ENCODE measurements around the gene PCDH9.

PCDH9 gene

DNA sequence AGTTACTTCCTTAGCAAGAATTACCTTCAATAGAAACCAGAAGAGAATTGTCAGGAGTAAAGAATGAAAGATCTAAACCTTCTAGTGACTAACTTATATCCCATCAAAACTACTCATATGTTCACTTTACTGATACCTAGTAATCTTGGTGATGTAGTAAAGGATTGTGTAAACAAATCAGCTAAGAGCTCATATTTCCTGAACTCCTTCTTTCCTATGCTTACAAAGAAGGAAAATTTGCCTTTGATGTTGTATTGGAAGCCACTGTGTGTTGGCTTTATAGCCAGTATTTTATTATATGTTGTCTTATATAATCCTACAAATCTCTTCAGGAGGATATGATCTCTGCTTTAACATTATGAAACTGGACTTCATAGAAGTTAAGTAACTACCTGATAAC lies 671.0 kb downstream of the PCDH9 start:
- H3K4me3 ChIP-seq (ENCODE audit: low read length, poor library complexity, severe bottlenecking): no peak overlapping the region
- TF ChIP-seq EZH2phosphoT487 (IDR thresholded peaks at IDR 0.05; ENCODE audit: borderline replicate concordance): no peak
- TF ChIP-seq, protein P1, sequence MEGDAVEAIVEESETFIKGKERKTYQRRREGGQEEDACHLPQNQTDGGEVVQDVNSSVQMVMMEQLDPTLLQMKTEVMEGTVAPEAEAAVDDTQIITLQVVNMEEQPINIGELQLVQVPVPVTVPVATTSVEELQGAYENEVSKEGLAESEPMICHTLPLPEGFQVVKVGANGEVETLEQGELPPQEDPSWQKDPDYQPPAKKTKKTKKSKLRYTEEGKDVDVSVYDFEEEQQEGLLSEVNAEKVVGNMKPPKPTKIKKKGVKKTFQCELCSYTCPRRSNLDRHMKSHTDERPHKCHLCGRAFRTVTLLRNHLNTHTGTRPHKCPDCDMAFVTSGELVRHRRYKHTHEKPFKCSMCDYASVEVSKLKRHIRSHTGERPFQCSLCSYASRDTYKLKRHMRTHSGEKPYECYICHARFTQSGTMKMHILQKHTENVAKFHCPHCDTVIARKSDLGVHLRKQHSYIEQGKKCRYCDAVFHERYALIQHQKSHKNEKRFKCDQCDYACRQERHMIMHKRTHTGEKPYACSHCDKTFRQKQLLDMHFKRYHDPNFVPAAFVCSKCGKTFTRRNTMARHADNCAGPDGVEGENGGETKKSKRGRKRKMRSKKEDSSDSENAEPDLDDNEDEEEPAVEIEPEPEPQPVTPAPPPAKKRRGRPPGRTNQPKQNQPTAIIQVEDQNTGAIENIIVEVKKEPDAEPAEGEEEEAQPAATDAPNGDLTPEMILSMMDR (conservative IDR thresholded peaks at IDR 0.05; ENCODE audit: low read length): no peak
- H3K9me2 ChIP-seq (replicated peaks; ENCODE audit: low read depth, low read length): no peaks in the 10 kb centered on the region
- H3K9ac ChIP-seq (ENCODE audit: low read depth, low read length, poor library complexity, severe bottlenecking): no peak overlapping the region
- no peaks in the 10 kb centered on the region for H3F3A ChIP-seq (ENCODE audit: low read depth)
- no peaks in the 10 kb centered on the region for H3K36me3 ChIP-seq (ENCODE audit: insufficient read depth, low read length)
- no peak overlapping the region for H3K4me2 ChIP-seq (ENCODE audit: low read depth, low read length, poor library complexity, severe bottlenecking)
- no peaks in the 10 kb centered on the region for H3K79me2 ChIP-seq (ENCODE audit: insufficient read depth, low read length)
- no peaks in the 10 kb centered on the region for H3K4me1 ChIP-seq (ENCODE audit: insufficient read depth, low read length, poor library complexity, severe bottlenecking)
- no peak overlapping the region for H2AFZ ChIP-seq (ENCODE audit: low read length)
- no peaks in the 10 kb centered on the region for H4K20me1 ChIP-seq (ENCODE audit: insufficient read depth, low read length, poor library complexity, severe bottlenecking)
- no peaks in the 10 kb centered on the region for H3K9me3 ChIP-seq (ENCODE audit: insufficient read depth, low read depth, low read length)
- no peaks in the 10 kb centered on the region for H3K27me3 ChIP-seq (ENCODE audit: insufficient read depth, low read length, poor library complexity, severe bottlenecking)

DNA sequence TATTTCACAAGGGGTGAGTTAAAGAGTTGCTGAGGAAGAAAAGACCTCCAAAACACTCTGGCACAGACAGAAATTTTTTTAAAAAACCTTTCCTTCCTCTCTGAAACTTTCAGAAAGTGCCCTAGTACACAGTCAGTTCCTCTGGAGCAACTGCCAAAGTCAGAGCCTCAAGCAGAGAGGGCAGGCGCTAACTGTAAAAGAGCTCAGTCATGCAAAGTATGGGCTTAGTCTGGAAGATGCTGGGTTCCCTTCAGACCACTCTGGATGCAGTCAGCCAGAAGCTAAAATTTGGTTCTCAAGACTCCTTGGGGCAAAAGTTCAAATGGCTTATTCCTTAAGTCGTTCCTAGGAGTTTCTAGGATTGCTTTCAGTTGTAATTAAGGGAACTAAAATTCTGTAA lies 671.6 kb downstream of the PCDH9 start:
- Histone ChIP-seq H3K4me2 (ENCODE audit: low read depth, low read length, poor library complexity, severe bottlenecking) (no peak overlapping the region), H2AFZ (ENCODE audit: low read length) (no peak overlapping the region; the same call in 1 of the 2 replicates)

DNA sequence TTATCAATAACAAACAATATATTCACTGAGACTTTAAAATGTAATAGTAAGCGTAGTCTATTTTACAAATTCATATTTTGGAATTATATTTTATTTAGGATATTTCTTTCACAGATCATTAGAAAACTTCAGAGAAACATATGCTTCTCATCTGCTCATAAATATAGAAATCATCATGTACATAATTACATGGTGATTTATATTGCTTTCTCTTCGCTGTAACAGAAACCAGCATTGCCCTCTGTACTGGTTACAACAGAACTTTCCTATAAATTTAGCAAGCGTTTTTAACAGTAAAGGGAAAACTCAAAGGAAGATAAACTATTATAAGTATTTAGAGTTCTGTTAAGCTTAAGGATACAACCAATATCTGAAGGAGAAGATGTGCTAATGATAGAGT lies 672.8 kb downstream of the PCDH9 start:
- no peaks in the 10 kb centered on the region for H3K36me3 ChIP-seq (ENCODE audit: insufficient read depth, low read length)

More for the DNA sequence above, 671.6 kb downstream of the PCDH9 start:
- TF ChIP-seq EZH2phosphoT487 (IDR thresholded peaks at IDR 0.05; ENCODE audit: borderline replicate concordance): no peak
- TF ChIP-seq, protein P1 (conservative IDR thresholded peaks at IDR 0.05; ENCODE audit: low read length): no peak
- Histone ChIP-seq H3F3A (ENCODE audit: low read depth) (no peaks in the 10 kb centered on the region), H3K9me2 (replicated peaks; ENCODE audit: low read depth, low read length) (no peaks in the 10 kb centered on the region), H3K4me3 (ENCODE audit: low read length, poor library complexity, severe bottlenecking) (no peak overlapping the region), H3K27me3 (ENCODE audit: insufficient read depth, low read length, poor library complexity, severe bottlenecking) (no peaks in the 10 kb centered on the region), H3K9ac (ENCODE audit: low read depth, low read length, poor library complexity, severe bottlenecking) (no peak overlapping the region), H3K9me3 (ENCODE audit: insufficient read depth, low read depth, low read length) (no peaks in the 10 kb centered on the region), H3K36me3 (ENCODE audit: insufficient read depth, low read length) (no peaks in the 10 kb centered on the region), H3K4me1 (ENCODE audit: insufficient read depth, low read length, poor library complexity, severe bottlenecking) (no peaks in the 10 kb centered on the region), H3K79me2 (ENCODE audit: insufficient read depth, low read length) (no peaks in the 10 kb centered on the region), H4K20me1 (ENCODE audit: insufficient read depth, low read length, poor library complexity, severe bottlenecking) (no peaks in the 10 kb centered on the region)

More for the DNA sequence above, 672.8 kb downstream of the PCDH9 start:
- Histone ChIP-seq H2AFZ (ENCODE audit: low read length) (no peak overlapping the region), H3K79me2 (ENCODE audit: insufficient read depth, low read length) (no peaks in the 10 kb centered on the region), H3K27me3 (ENCODE audit: insufficient read depth, low read length, poor library complexity, severe bottlenecking) (no peaks in the 10 kb centered on the region), H3K9ac (ENCODE audit: low read depth, low read length, poor library complexity, severe bottlenecking) (no peak overlapping the region), H3K4me1 (ENCODE audit: insufficient read depth, low read length, poor library complexity, severe bottlenecking) (no peaks in the 10 kb centered on the region), H3K4me3 (ENCODE audit: low read length, poor library complexity, severe bottlenecking) (no peak overlapping the region), H3K9me2 (replicated peaks; ENCODE audit: low read depth, low read length) (no peaks in the 10 kb centered on the region), H3K9me3 (ENCODE audit: insufficient read depth, low read depth, low read length) (no peaks in the 10 kb centered on the region), H3K4me2 (ENCODE audit: low read depth, low read length, poor library complexity, severe bottlenecking) (no peak overlapping the region), H4K20me1 (ENCODE audit: insufficient read depth, low read length, poor library complexity, severe bottlenecking) (no peaks in the 10 kb centered on the region), H3F3A (ENCODE audit: low read depth) (no peaks in the 10 kb centered on the region)
- no peak for TF ChIP-seq EZH2phosphoT487 (IDR thresholded peaks at IDR 0.05; ENCODE audit: borderline replicate concordance)
- TF ChIP-seq, protein P1 (conservative IDR thresholded peaks at IDR 0.05; ENCODE audit: low read length): no peak

Measured in Loucy (cell line).